ENCODE results near the gene ESYT2.

DNA sequence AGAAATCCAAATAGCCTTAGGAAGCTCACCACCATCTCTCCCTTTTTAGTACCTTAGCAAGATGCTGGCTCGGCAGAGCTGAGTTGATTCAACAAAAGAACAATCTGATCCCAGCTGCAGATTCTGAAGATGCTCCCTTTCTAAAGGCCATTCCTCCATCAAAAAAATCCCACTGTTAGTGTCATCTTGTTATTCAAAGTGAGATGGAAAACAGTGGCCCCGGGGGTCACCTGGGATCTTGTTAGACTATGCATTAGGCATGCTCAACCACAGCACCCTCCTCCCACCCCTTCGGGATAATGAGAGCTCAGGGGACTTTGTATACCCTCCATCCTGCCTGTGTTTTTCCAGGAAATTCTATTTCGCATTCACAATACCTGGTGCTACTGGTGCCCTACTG, 127.1 kb downstream of the ESYT2 start:
- TF ChIP-seq, protein P1, sequence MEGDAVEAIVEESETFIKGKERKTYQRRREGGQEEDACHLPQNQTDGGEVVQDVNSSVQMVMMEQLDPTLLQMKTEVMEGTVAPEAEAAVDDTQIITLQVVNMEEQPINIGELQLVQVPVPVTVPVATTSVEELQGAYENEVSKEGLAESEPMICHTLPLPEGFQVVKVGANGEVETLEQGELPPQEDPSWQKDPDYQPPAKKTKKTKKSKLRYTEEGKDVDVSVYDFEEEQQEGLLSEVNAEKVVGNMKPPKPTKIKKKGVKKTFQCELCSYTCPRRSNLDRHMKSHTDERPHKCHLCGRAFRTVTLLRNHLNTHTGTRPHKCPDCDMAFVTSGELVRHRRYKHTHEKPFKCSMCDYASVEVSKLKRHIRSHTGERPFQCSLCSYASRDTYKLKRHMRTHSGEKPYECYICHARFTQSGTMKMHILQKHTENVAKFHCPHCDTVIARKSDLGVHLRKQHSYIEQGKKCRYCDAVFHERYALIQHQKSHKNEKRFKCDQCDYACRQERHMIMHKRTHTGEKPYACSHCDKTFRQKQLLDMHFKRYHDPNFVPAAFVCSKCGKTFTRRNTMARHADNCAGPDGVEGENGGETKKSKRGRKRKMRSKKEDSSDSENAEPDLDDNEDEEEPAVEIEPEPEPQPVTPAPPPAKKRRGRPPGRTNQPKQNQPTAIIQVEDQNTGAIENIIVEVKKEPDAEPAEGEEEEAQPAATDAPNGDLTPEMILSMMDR (IDR thresholded peaks at IDR 0.05; ENCODE audit: poor library complexity) = no peak
- TF ChIP-seq EZH2 (IDR thresholded peaks at IDR 0.05; ENCODE audit: borderline replicate concordance) (no peak), EZH2phosphoT487 (IDR thresholded peaks at IDR 0.05; ENCODE audit: low read depth, severe bottlenecking, unreplicated experiment) (no peak)

All from hepatocyte (in vitro differentiated cells).